ENCODE measurements around the gene CALML6. TPM values are rescaled to one million over a fixed set of nuclear protein-coding genes. Genes with fewer than 3 reads are reported as not detected.
"Not testable (repeated sequence)": the region's sequence is repeated elsewhere in the genome, so short reads cannot be mapped to it uniquely, and the experiment has no call there.

The CALML6 gene
- total RNA-seq, 1 donor from 2014 or later = not detected

GRCh38 chr1:1927751-1928150 lies 12.7 kb downstream of the CALML6 start:
- H3K27ac ChIP-seq = no peak overlapping the region
- no peaks in the 10 kb centered on the region for H3K9me3 ChIP-seq
- DNase-seq (ENCODE audit: low spot score in 2 of 2) = no peak
- H3K4me3 ChIP-seq = no peak overlapping the region
- H3K27me3 ChIP-seq = no peaks in the 10 kb centered on the region
- H3K4me1 ChIP-seq = no peaks in the 10 kb centered on the region
- H3K36me3 ChIP-seq = no peaks in the 10 kb centered on the region
- intact Hi-C loops (cut with DNase I) = no loop called here
- TF ChIP-seq CTCF (IDR thresholded peaks at IDR 0.05) = no peak

- TF ChIP-seq CTCF (IDR thresholded peaks at IDR 0.05) = no peak
- Histone ChIP-seq H3K27ac (no peak overlapping the region), H3K4me1 (no peaks in the 10 kb centered on the region), H3K4me3 (no peak overlapping the region), H3K9me3 (no peaks in the 10 kb centered on the region), H3K27me3 (no peaks in the 10 kb centered on the region), H3K36me3 (no peaks in the 10 kb centered on the region)
- intact Hi-C loops (cut with DNase I) = no loop called here
- DNase-seq (ENCODE audit: low spot score in 2 of 2) = no peak
Measured at GRCh38 chr1:1928231-1929101, 13.4 kb downstream of the CALML6 start.

- no peaks in the 10 kb centered on the region for H3K9me3 ChIP-seq
- DNase-seq (ENCODE audit: low spot score in 2 of 2) = no peak
- H3K4me3 ChIP-seq = no peak overlapping the region
- no peaks in the 10 kb centered on the region for H3K4me1 ChIP-seq
- no peak overlapping the region for H3K27ac ChIP-seq
- H3K27me3 ChIP-seq = no peaks in the 10 kb centered on the region
- intact Hi-C loops (cut with DNase I) = no loop called here
- no peak for TF ChIP-seq CTCF (IDR thresholded peaks at IDR 0.05)
- no peaks in the 10 kb centered on the region for H3K36me3 ChIP-seq
Measured at GRCh38 chr1:1929102-1929638, 14.1 kb downstream of the CALML6 start.

GRCh38 chr1:1929639-1930545 lies 14.8 kb downstream of the CALML6 start:
- no peaks in the 10 kb centered on the region for H3K27me3 ChIP-seq
- no peaks in the 10 kb centered on the region for H3K9me3 ChIP-seq
- intact Hi-C loops (cut with DNase I) = no loop called here
- H3K27ac ChIP-seq = no peak overlapping the region
- no peak for TF ChIP-seq CTCF (IDR thresholded peaks at IDR 0.05)
- no peaks in the 10 kb centered on the region for H3K4me1 ChIP-seq
- DNase-seq (ENCODE audit: low spot score in 2 of 2) = no peak
- H3K4me3 ChIP-seq = no peak overlapping the region
- no peaks in the 10 kb centered on the region for H3K36me3 ChIP-seq

- H3K36me3 ChIP-seq; H3K9me3 ChIP-seq; H3K4me1 ChIP-seq; H3K27ac ChIP-seq; intact Hi-C loops (cut with DNase I); DNase-seq (ENCODE audit: low spot score in 2 of 2); H3K4me3 ChIP-seq; H3K27me3 ChIP-seq: not testable (repeated sequence)
Measured at GRCh38 chr1:1934848-1935247, 19.8 kb downstream of the CALML6 start.

- H3K36me3 ChIP-seq = no peaks in the 10 kb centered on the region
- intact Hi-C loops (cut with DNase I) = no loop called here
- no peak overlapping the region for H3K4me3 ChIP-seq
- no peaks in the 10 kb centered on the region for H3K4me1 ChIP-seq
- H3K27me3 ChIP-seq = no peaks in the 10 kb centered on the region
- no peak for TF ChIP-seq CTCF (IDR thresholded peaks at IDR 0.05)
- DNase-seq (ENCODE audit: low spot score in 2 of 2) = no peak
- H3K9me3 ChIP-seq = no peaks in the 10 kb centered on the region
- H3K27ac ChIP-seq = no peak overlapping the region
Measured at GRCh38 chr1:1937061-1937460, 22.0 kb downstream of the CALML6 start.

Measured in ascending aorta (tissue), 2 donors.